WTC11 (cell line): Measurements from ENCODE around the gene SCAMP3.

Experiments
- NFYB ChIP-seq: sonication (generic); formaldehyde crosslinking; conservative IDR thresholded peaks from 2 replicates; pipeline ENCODE4 v1.8.0; 2022; ENCODE audit warnings: low read depth, missing genetic modification reagents
- NR3C1 ChIP-seq: sonication (generic); formaldehyde crosslinking; conservative IDR thresholded peaks from 2 replicates; pipeline ENCODE4 v1.8.1; 2023; ENCODE audit warnings: low read depth, mild to moderate bottlenecking, missing genetic modification reagents
- SP1 ChIP-seq: sonication (generic); formaldehyde crosslinking; conservative IDR thresholded peaks from 2 replicates; pipeline ENCODE4 v1.8.1; 2022; ENCODE audit warnings: missing genetic modification reagents
- TF ChIP-seq, protein P1 (sequence below): fragments of 200-600 bp; IDR thresholded peaks from 2 replicates; pipeline ENCODE4 v1.8.0; 2022; ENCODE audit warnings: antibody characterized with exemption
- TF ChIP-seq, protein P2 (sequence below): sonication (generic); formaldehyde crosslinking; IDR thresholded peaks from 2 replicates; pipeline ENCODE4 v1.8.1; 2023; ENCODE audit warnings: mild to moderate bottlenecking, missing genetic modification reagents, moderate library complexity

DNA sequence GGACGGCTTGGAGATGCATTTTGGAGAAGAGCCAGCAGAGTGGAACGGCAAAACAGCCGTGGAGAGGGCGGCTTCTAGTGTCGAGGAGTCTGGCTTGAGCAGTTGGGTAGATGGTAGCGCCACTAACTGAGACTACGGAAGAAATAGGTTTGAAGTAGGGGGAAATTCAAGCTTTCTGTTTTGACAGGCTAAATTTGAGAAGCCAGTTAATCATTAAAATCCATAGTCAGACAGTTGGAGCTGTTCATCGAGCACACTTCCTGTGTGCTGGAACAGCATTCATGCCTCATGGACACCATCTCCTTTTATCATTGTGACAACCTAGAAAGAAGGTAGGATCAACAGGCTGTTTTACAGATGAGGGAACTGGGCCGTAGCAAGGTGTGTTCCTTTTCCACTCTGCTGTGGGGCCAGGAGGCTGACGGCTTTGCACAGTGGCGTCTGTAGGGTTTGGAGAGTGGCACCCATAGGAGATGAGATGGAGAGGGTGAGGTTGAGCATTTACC is 42.5 kb upstream of the SCAMP3 start:
- TF ChIP-seq, protein P1, sequence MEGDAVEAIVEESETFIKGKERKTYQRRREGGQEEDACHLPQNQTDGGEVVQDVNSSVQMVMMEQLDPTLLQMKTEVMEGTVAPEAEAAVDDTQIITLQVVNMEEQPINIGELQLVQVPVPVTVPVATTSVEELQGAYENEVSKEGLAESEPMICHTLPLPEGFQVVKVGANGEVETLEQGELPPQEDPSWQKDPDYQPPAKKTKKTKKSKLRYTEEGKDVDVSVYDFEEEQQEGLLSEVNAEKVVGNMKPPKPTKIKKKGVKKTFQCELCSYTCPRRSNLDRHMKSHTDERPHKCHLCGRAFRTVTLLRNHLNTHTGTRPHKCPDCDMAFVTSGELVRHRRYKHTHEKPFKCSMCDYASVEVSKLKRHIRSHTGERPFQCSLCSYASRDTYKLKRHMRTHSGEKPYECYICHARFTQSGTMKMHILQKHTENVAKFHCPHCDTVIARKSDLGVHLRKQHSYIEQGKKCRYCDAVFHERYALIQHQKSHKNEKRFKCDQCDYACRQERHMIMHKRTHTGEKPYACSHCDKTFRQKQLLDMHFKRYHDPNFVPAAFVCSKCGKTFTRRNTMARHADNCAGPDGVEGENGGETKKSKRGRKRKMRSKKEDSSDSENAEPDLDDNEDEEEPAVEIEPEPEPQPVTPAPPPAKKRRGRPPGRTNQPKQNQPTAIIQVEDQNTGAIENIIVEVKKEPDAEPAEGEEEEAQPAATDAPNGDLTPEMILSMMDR = no peak
- TF ChIP-seq, protein P2, sequence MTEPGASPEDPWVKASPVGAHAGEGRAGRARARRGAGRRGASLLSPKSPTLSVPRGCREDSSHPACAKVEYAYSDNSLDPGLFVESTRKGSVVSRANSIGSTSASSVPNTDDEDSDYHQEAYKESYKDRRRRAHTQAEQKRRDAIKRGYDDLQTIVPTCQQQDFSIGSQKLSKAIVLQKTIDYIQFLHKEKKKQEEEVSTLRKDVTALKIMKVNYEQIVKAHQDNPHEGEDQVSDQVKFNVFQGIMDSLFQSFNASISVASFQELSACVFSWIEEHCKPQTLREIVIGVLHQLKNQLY (CRISPR knock-in tag) = no peak
- TF ChIP-seq NFYB (CRISPR knock-in tag) (no peak), NR3C1 (no peak), SP1 (no peak)
